Prostate gland (tissue), 2 donors: ENCODE measurements around the gene PPM1L.

Experiments
- CTCF ChIP-seq, 4 experiments: fragments of 200-600 bp in 2 of 4; fragments of 450-650 bp in 2 of 4; sonication (generic) in 2 of 4; IDR thresholded peaks; 1 replicate in 3 of 4; 2 replicates in 1 of 4; pipeline ENCODE4 v1.5.1; 2016 to 2019; ENCODE audit warnings: antibody characterized with exemption in 4 of 4, mild to moderate bottlenecking in 2 of 4, moderate library complexity in 2 of 4
- POLR2A ChIP-seq: fragments of 450-650 bp; IDR thresholded peaks from one replicate; pipeline ENCODE4 v1.6.1; 2016; ENCODE audit warnings: antibody characterized with exemption, mild to moderate bottlenecking

DNA sequence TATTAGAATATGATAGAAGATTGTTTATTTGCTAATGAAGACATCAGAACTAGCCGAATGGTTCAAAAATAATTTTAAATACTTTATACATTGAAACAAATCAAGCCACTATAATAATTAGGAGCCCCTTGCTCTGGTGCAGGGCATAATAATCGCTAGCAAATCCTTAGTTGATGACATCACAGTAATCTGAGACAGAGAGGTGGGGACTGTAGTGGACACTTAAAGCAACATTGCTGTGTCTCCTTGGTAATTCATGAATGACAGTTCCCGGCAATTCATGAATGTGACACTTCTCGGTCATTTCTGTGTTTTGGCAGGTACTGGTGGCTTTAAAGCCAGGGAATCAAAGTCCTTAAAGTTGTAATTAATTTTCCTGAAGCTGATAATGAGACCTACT, 114.3 kb downstream of the PPM1L start:
- TF ChIP-seq CTCF (IDR thresholded peaks at IDR 0.05) (no peak), POLR2A (no peak)
